ENCODE results near the gene CTBS.

The CTBS gene, protein sequence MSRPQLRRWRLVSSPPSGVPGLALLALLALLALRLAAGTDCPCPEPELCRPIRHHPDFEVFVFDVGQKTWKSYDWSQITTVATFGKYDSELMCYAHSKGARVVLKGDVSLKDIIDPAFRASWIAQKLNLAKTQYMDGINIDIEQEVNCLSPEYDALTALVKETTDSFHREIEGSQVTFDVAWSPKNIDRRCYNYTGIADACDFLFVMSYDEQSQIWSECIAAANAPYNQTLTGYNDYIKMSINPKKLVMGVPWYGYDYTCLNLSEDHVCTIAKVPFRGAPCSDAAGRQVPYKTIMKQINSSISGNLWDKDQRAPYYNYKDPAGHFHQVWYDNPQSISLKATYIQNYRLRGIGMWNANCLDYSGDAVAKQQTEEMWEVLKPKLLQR

DNA sequence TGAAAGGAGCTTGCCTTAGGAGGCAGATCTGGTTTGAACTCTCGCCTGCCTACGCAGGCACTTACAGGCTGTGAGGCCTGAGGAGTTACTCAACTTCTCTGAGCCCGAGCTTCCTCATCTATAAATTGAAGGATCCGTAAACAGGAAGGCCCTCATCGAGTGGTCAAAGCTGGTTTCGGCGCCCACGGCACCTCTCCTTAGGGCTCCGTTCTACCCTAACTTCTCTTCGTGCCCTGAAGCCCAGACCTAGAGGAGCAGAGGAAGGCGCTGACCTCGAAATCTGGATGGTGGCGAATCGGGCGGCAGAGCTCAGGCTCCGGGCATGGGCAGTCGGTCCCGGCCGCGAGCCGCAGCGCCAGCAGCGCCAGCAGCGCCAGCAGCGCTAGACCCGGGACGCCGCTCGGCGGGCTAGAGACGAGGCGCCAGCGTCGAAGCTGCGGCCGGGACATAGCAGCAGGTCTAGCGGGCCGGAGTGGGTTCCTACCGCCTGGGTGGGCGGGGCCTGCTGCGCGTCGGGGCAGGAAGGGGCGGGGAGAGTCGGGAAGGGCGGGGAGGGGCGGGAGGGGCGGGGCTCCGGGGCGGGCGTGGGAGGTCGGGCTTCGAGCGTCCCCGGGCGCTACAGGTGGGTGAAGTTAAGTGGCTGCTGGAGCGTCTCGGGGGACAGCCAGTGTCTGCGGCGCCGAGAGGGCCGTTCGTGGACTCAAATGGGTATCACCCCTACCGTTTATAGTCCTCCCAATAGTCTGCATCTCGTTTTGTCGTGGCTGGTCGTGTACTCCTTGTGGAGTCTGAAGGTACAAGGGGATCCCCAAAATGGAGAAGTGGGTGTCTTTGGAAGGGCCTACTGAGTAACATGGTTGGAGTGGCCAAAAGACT is at the start of gene CTBS:
CTBS (minus strand) TSS at position 474 of the 876 bp plus-strand sequence; CDS start at position 449, 25 bp downstream.
- in situ Hi-C loops (cut with HindIII; ENCODE audit: low pct_unique_long_range_greater_than_20kb, low sequenced_read_pairs): no loop called here
- TF ChIP-seq JUND (IDR thresholded peaks at IDR 0.05; ENCODE audit: low read depth): no peak
- peak; percentile 87 to 91 for DNase-seq (ENCODE audit: low read depth in 1 of 2, low spot score in 1 of 2)

DNA sequence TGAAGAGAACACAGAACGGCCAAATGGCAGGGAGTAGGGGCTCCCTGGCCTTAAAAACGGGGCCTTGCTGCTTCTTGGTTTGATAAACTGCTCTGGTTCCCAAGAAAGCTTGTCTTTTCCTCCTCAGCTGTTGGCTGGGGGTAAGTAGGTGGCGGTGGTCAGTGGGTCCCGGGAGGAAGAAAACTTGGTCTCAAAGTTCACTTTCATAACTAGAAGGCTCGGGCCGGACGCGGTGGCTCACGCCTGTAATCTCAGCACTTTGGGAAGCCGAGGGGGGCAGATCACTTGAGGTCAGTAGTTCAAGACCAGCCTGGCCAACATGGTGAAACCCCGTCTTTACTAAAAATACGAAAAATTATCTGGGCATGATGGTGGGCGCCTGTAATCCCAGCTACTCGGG is 47.3 kb upstream of the CTBS start:
- no peak for DNase-seq (ENCODE audit: low read depth in 1 of 2, low spot score in 1 of 2)
- in situ Hi-C loops (cut with HindIII; ENCODE audit: low pct_unique_long_range_greater_than_20kb, low sequenced_read_pairs): no loop called here
- TF ChIP-seq JUND (IDR thresholded peaks at IDR 0.05; ENCODE audit: low read depth): no peak

DNA sequence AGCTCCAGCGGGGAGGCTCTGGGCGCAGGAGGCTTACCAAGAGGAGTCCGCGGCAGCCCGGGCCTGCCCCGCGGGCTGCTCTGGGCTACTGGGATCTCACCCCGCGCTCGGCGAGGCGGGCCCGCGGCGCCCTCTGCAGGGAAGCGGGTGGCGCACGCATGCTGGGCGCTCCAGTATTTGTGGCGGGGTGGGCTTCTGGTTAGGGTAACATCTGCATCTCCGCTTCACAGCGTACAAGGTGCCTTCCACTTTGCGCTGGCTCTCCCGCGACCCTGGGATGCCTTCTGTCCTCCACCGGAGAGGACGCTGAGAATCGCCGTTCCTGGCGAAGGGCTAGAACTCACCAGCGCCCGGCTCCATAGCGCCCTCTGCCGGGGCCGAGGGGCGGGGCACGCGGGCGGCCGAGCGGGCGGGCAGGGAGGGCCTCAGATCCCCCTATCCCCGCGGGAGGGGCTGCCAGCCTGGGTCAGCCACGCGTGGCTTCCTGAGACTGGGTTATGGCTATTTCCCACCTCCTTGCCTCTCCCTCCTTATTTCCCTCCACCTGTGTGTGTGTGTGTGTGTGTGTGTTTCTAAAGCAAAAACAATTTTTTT is 46.6 kb upstream of the CTBS start:
- in situ Hi-C loops (cut with HindIII; ENCODE audit: low pct_unique_long_range_greater_than_20kb, low sequenced_read_pairs): no loop called here
- no peak for TF ChIP-seq JUND (IDR thresholded peaks at IDR 0.05; ENCODE audit: low read depth)
- peak; percentile 44 to 76 for DNase-seq (ENCODE audit: low read depth in 1 of 2, low spot score in 1 of 2)

DNA sequence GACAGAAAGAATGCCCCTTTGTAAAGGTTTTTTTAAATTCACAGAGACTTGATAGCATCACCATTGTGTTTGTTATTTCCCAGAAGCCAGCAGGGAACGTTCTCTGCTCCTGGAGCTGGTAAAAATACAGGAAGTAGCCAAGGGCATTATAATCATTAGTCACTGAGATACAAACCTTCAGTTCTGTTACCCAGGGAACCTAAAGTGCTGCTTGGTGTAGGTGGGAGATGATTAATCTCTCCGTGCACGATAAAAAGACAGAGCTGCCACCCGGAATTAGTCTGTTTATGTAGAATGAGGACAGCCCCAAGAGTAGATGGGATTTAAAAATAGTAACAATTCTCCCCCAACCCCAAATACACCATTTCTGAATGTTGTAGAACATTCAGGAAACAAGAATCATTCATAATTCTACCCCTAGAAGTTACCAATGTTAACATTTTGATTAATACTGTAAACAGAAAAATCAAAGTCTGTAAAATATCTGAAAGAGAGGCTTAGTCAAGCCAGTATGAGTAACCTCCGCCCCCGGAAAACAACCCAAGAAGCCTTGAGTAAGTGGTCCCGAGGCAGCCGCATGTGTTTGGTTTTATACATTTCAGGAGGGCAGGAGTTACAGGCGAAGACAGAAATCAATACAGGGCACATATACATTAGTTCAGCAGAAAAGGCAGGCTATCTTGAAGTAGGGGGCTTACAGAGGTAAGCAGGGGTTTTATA is 45.3 kb upstream of the CTBS start:
- no peak for TF ChIP-seq JUND (IDR thresholded peaks at IDR 0.05; ENCODE audit: low read depth)
- no peak for DNase-seq (ENCODE audit: low read depth in 1 of 2, low spot score in 1 of 2)
- in situ Hi-C loops (cut with HindIII; ENCODE audit: low pct_unique_long_range_greater_than_20kb, low sequenced_read_pairs): no loop called here

DNA sequence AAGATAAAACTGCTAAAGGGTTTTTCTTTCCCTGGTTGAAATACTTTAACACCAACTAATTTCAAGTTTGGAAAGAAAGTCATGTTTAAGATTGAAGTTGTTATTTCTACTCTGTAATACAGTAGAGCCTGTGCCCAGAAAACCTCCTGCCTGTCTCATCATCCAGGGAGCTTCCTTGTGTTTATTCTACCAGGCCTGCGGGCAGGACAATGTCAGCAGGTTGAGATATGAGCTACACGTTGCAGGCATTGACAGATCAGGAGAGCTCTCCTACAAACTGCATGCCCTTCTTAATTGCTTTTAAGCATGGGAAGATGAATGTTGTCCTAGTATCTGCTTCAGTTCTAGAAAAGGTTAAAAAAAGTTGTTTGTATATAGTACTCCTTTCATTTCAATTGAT is 43.1 kb upstream of the CTBS start:
- in situ Hi-C loops (cut with HindIII; ENCODE audit: low pct_unique_long_range_greater_than_20kb, low sequenced_read_pairs): no loop called here
- no peak for TF ChIP-seq JUND (IDR thresholded peaks at IDR 0.05; ENCODE audit: low read depth)
- no peak for DNase-seq (ENCODE audit: low read depth in 1 of 2, low spot score in 1 of 2)

DNA sequence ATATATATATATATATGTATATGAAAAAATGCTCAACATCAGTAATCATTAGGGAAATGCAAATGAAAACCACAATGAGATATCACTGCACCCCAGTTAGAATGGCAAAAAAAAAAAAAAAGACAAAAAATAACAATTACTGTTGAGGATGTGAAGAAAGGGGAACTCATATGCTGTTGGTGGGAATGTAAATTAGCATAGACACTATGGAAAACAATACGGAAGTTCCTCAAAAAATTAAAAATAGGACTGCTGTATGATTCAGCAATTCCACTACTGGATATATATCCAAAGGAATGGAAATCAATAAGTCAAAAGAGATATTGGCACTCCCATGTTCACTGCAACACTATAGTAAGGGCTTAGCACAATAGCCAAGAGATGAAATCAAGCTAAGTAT is 41.5 kb upstream of the CTBS start:
- DNase-seq (ENCODE audit: low read depth in 1 of 2, low spot score in 1 of 2): no peak
- in situ Hi-C loops (cut with HindIII; ENCODE audit: low pct_unique_long_range_greater_than_20kb, low sequenced_read_pairs): no loop called here
- no peak for TF ChIP-seq JUND (IDR thresholded peaks at IDR 0.05; ENCODE audit: low read depth)

DNA sequence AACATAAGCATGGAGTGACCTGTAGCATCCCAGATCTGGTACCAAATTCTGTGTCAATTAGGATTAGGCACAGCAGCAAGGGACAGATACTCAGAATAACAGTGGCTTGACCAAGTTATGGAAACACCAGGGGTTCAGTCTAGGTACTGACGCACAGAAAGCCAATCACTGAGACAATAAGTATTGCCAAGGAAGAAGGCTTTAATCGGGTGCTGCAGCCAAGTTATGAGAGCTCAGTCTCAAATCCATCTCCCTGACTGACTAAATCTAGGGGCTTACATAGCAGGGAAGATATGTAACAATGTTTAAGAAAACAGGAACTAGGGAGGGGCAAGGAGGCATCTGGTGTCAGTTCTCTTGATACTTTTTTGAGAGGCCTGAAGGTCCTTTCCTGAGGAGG is 39.6 kb upstream of the CTBS start:
- in situ Hi-C loops (cut with HindIII; ENCODE audit: low pct_unique_long_range_greater_than_20kb, low sequenced_read_pairs): no loop called here
- no peak for DNase-seq (ENCODE audit: low read depth in 1 of 2, low spot score in 1 of 2)

DNA sequence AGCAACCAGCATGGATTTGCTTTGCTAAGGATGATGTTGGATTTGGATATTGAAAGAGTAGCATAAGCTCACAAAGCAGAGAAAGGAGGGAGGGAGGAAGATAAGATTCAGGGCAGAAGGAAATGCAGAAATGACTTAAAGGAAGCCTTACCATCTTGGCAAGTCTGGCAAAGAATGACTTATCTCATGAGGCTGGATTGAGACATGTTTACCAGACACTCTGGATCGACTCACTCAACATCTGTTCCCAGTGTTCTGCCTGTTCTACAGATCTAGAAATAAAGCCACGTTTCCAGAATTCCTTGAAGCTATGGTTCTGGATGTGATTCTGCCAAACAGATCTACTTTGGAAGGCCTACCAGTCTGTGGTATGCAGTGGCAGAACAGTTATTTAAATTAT is 38.8 kb upstream of the CTBS start:
- in situ Hi-C loops (cut with HindIII; ENCODE audit: low pct_unique_long_range_greater_than_20kb, low sequenced_read_pairs): no loop called here
- no peak for DNase-seq (ENCODE audit: low read depth in 1 of 2, low spot score in 1 of 2)

More for the DNA sequence above, 39.6 kb upstream of the CTBS start:
- no peak for TF ChIP-seq JUND (IDR thresholded peaks at IDR 0.05; ENCODE audit: low read depth)

DNA sequence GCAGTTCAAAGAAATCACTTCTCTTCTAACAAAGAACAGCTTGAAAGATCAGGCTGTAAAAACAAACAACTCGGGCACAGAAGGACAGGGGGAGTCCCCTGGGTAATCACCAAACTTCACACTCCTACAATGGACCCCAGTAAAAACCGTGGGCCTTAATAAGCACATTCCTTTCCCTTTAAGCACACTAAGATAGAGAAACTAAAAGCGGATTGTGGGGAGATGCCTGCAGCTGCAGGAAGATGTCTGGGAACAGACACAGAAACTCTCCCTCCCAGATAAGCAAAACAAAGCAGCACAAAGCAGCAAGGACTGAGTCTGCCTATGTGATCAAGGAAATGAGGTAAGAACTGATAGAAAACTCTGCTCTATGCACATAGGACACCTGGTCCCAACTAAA is 37.6 kb upstream of the CTBS start:
- TF ChIP-seq JUND (IDR thresholded peaks at IDR 0.05; ENCODE audit: low read depth): no peak
- DNase-seq (ENCODE audit: low read depth in 1 of 2, low spot score in 1 of 2): no peak
- in situ Hi-C loops (cut with HindIII; ENCODE audit: low pct_unique_long_range_greater_than_20kb, low sequenced_read_pairs): no loop called here

More for the DNA sequence above, 38.8 kb upstream of the CTBS start:
- no peak for TF ChIP-seq JUND (IDR thresholded peaks at IDR 0.05; ENCODE audit: low read depth)

DNA sequence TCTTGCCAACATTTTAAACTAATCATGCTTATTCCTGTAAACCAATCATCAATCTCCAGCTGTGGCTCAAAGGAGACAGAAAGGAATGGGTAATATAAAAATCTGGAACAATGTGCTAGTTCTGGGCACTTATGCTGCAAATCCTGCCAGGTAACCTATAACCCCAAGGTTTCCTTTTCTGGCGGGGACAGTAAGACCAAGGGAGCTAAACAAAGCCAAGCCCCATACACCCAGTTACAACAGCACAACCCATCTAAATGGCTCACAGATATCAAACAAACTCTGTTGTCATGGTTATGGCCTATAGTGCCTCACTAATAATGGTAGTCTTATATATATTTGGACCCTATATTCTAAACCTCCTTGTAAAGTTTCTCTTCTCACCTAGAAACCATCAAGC is 36.9 kb upstream of the CTBS start:
- in situ Hi-C loops (cut with HindIII; ENCODE audit: low pct_unique_long_range_greater_than_20kb, low sequenced_read_pairs): no loop called here
- no peak for DNase-seq (ENCODE audit: low read depth in 1 of 2, low spot score in 1 of 2)
- TF ChIP-seq JUND (IDR thresholded peaks at IDR 0.05; ENCODE audit: low read depth): no peak

DNA sequence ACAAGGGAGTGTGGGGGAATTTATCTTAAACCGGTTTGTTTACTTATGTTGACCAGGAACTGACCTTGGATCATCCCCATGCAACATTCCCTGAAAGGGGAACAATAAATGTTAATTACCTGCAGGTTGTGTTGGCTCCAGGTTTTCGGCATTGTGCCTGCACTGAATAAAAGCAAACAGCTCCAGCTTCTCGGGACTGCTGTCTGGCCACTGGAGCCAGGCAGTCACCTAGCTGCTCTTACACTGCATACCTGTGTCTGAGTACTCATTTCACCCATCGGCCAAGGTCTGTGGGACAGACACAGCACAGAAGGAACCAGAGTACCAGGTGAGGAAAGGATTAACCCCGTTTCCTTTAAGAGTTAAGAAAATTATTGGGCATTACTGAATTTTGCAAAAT is 32.7 kb upstream of the CTBS start:
- in situ Hi-C loops (cut with HindIII; ENCODE audit: low pct_unique_long_range_greater_than_20kb, low sequenced_read_pairs): no loop called here
- no peak for TF ChIP-seq JUND (IDR thresholded peaks at IDR 0.05; ENCODE audit: low read depth)
- no peak for DNase-seq (ENCODE audit: low read depth in 1 of 2, low spot score in 1 of 2)

GRCh38 chr1:84605157-84605556 is 30.9 kb upstream of the CTBS start:
- in situ Hi-C loops (cut with HindIII; ENCODE audit: low pct_unique_long_range_greater_than_20kb, low sequenced_read_pairs): no loop called here
- no peak for TF ChIP-seq JUND (IDR thresholded peaks at IDR 0.05; ENCODE audit: low read depth)
- DNase-seq (ENCODE audit: low read depth in 1 of 2, low spot score in 1 of 2): no peak
